HG03064 (cell line): ENCODE data around the gene BMP8A.
"Not testable (repeated sequence)": the region's sequence is repeated elsewhere in the genome, so short reads cannot be mapped to it uniquely, and the experiment has no call there.

ENCODE experiments used
- ATAC-seq: cut with Tn5 transposase; IDR thresholded peaks from one replicate; pipeline ENCODE4 v1.9.1; 2021; ENCODE audit warnings: low read depth; ENCODE audit not compliant: unreplicated experiment

BMP8A gene

GRCh38 chr1:39481289-39481688 lies 10.1 kb upstream of the BMP8A start:
- no peak for ATAC-seq

GRCh38 chr1:39483276-39483675 lies 8.2 kb upstream of the BMP8A start:
- no peak for ATAC-seq

- ATAC-seq = no peak
Observed at GRCh38 chr1:39484564-39484963, 6.9 kb upstream of the BMP8A start.

- no peak for ATAC-seq
Observed at GRCh38 chr1:39485046-39485803, 6.2 kb upstream of the BMP8A start.

GRCh38 chr1:39488012-39488545 lies 3.4 kb upstream of the BMP8A start:
- no peak for ATAC-seq

- ATAC-seq = no peak
Observed at GRCh38 chr1:39488793-39489566, 2.5 kb upstream of the BMP8A start.

- no peak for ATAC-seq
Observed at GRCh38 chr1:39489567-39490239, 1.7 kb upstream of the BMP8A start.

GRCh38 chr1:39490596-39491145 lies 765 bp upstream of the BMP8A start:
- no peak for ATAC-seq

GRCh38 chr1:39492118-39493042 lies 944 bp downstream of the BMP8A start:
- not testable (repeated sequence) for ATAC-seq

GRCh38 chr1:39493043-39493810 lies 1.8 kb downstream of the BMP8A start:
- not testable (repeated sequence) for ATAC-seq

GRCh38 chr1:39494671-39495410 lies 3.4 kb downstream of the BMP8A start:
- no peak for ATAC-seq

GRCh38 chr1:39496520-39496919 lies 5.1 kb downstream of the BMP8A start:
- ATAC-seq = not testable (repeated sequence)

- ATAC-seq = no peak
Observed at GRCh38 chr1:39497585-39497984, 6.1 kb downstream of the BMP8A start.

GRCh38 chr1:39498096-39498710 lies 6.8 kb downstream of the BMP8A start:
- not testable (repeated sequence) for ATAC-seq

GRCh38 chr1:39498821-39499220 lies 7.4 kb downstream of the BMP8A start:
- ATAC-seq = not testable (repeated sequence)

- ATAC-seq = no peak
Observed at GRCh38 chr1:39499668-39500067, 8.2 kb downstream of the BMP8A start.

- ATAC-seq = no peak
Observed at GRCh38 chr1:39500862-39501389, 9.5 kb downstream of the BMP8A start.

GRCh38 chr1:39501666-39502065 lies 10.2 kb downstream of the BMP8A start:
- no peak for ATAC-seq
